Thymus (tissue), 14 donors: ENCODE results near the gene ARHGAP15. TPM values are rescaled to one million over a fixed set of nuclear protein-coding genes. Genes with fewer than 3 reads are reported as not detected.

ENCODE experiments used
- DNase-seq, 9 donors: peaks; one replicate each; pipeline ENCODE4 v3.0.0-alpha.2; 2013; ENCODE audit warnings: low spot score in 9 of 9, low read depth in 6 of 9, missing footprints in 1 of 9
- H3K27ac ChIP-seq, 2 donors: one replicate each; pipeline ENCODE4 v1.5.1; 2013; ENCODE audit warnings: control low read depth in 1 of 2, low read depth in 1 of 2, low read length in 1 of 2, mild to moderate bottlenecking in 1 of 2, moderate library complexity in 1 of 2
- H3K27me3 ChIP-seq, 2 donors: one replicate each; pipeline ENCODE4 v1.5.1; 2013; ENCODE audit warnings: low read length in 1 of 2; ENCODE audit not compliant: control insufficient read depth in 2 of 2, insufficient read depth in 1 of 2
- H3K36me3 ChIP-seq, 2 donors: one replicate each; pipeline ENCODE4 v1.5.1; 2013; ENCODE audit warnings: low read length in 1 of 2, mild to moderate bottlenecking in 1 of 2, moderate library complexity in 1 of 2; ENCODE audit not compliant: control insufficient read depth in 2 of 2, insufficient read depth in 2 of 2
- H3K4me1 ChIP-seq, 2 donors: one replicate each; pipeline ENCODE4 v1.5.1; 2013; ENCODE audit warnings: low read length in 2 of 2; ENCODE audit not compliant: control insufficient read depth in 2 of 2, insufficient read depth in 2 of 2
- H3K4me3 ChIP-seq, 2 donors: one replicate each; pipeline ENCODE4 v1.5.1; 2013; ENCODE audit warnings: low read length in 2 of 2, control low read depth in 1 of 2, mild to moderate bottlenecking in 1 of 2
- H3K9me3 ChIP-seq, 2 donors: one replicate each; pipeline ENCODE4 v1.5.1; 2013; ENCODE audit warnings: low read length in 1 of 2, mild to moderate bottlenecking in 1 of 2; ENCODE audit not compliant: control insufficient read depth in 2 of 2, insufficient read depth in 1 of 2
- WGBS: extraction: QIAGEN DNeasy Blood & Tissue Kit; methylation state at CpG from one replicate; pipeline ENCODE4 v1.1.7; 2013; 5-methylcytosine and 5-hydroxymethylcytosine counted together
- long read RNA-seq, 10 donors: transcript quantifications; one replicate each; lab custom pipeline, GENCODE V29; 2026
- polyA plus RNA-seq: library from polyadenylated mRNA; stranded (reverse); fragments of 200-250 nt; gene quantifications from one replicate; pipeline ENCODE4 v1.2.3, GENCODE V29; 2013
- total RNA-seq: library from RNA; stranded (reverse); fragments of 120-200 nt; gene quantifications from one replicate; pipeline ENCODE4 v1.2.4, GENCODE V29; 2013
- donor health status: healthy.

Gene ARHGAP15
- total RNA-seq (182 TPM), polyA plus RNA-seq (55.8 TPM)
- long read RNA-seq, donor 1, transcript ARHGAP15-201 (14 exons, 1,775 nt), result major isoform, 6 of 6 reads
- long read RNA-seq, donor 1, partial matches to known transcripts, result 0 of 6 reads
- long read RNA-seq, donor 1, other reads (novel, unspliced or antisense), result 0 of 6 reads
- long read RNA-seq, donor 2, transcript ARHGAP15-201 (14 exons, 1,775 nt), result major isoform, 59 of 77 reads
- long read RNA-seq, donor 2, partial matches to known transcripts, result 17 of 77 reads
- long read RNA-seq, donor 2, other reads (novel, unspliced or antisense), result 0 of 77 reads
- long read RNA-seq, donor 3, transcript ARHGAP15-201 (14 exons, 1,775 nt), result major isoform, 55 of 114 reads
- long read RNA-seq, donor 3, transcript ARHGAP15-213 (8 exons, 1,086 nt), result minor isoform, 5 of 114 reads
- long read RNA-seq, donor 3, partial matches to known transcripts, result 54 of 114 reads
- long read RNA-seq, donor 3, other reads (novel, unspliced or antisense), result 0 of 114 reads
- long read RNA-seq, donor 4, transcript ARHGAP15-201 (14 exons, 1,775 nt), result major isoform, 13 of 17 reads
- long read RNA-seq, donor 4, partial matches to known transcripts, result 0 of 17 reads
- long read RNA-seq, donor 4, other reads (novel, unspliced or antisense), result 0 of 17 reads
- long read RNA-seq, donor 5, transcript ARHGAP15-201 (14 exons, 1,775 nt), result major isoform, 58 of 143 reads
- long read RNA-seq, donor 5, partial matches to known transcripts, result 81 of 143 reads
- long read RNA-seq, donor 5, other reads (novel, unspliced or antisense), result 0 of 143 reads
- long read RNA-seq, donor 6, transcript ARHGAP15-201 (14 exons, 1,775 nt), result major isoform, 20 of 33 reads
- long read RNA-seq, donor 6, partial matches to known transcripts, result 6 of 33 reads
- long read RNA-seq, donor 6, other reads (novel, unspliced or antisense), result 5 of 33 reads
- long read RNA-seq, donor 7, transcript ARHGAP15-201 (14 exons, 1,775 nt), result major isoform, 29 of 63 reads
- long read RNA-seq, donor 7, partial matches to known transcripts, result 31 of 63 reads
- long read RNA-seq, donor 7, other reads (novel, unspliced or antisense), result 0 of 63 reads
- long read RNA-seq, donor 8, transcript ARHGAP15-201 (14 exons, 1,775 nt), result major isoform, 11 of 12 reads
- long read RNA-seq, donor 8, partial matches to known transcripts, result 0 of 12 reads
- long read RNA-seq, donor 8, other reads (novel, unspliced or antisense), result 0 of 12 reads
- long read RNA-seq, donor 9, transcript ARHGAP15-201 (14 exons, 1,775 nt), result major isoform, 25 of 34 reads
- long read RNA-seq, donor 9, partial matches to known transcripts, result 7 of 34 reads
- long read RNA-seq, donor 9, other reads (novel, unspliced or antisense), result 0 of 34 reads
- long read RNA-seq, donor 10, transcript ARHGAP15-201 (14 exons, 1,775 nt), result major isoform, 28 of 42 reads
- long read RNA-seq, donor 10, partial matches to known transcripts, result 8 of 42 reads
- long read RNA-seq, donor 10, other reads (novel, unspliced or antisense), result 6 of 42 reads

- peak within 1 kb of the TSS; percentile 98 to 99 for H3K27ac ChIP-seq
- peak within 1 kb of the TSS; percentile 57 to 62 for H3K4me3 ChIP-seq
- DNase-seq, result peak; percentile 72 to 95 (median 87)
- no peaks in the 10 kb centered on the region for H3K27me3 ChIP-seq
- peaks cover 14 to 29% of the 10 kb centered on the region in 2 donors for H3K4me1 ChIP-seq
- no peaks in the 10 kb centered on the region for H3K9me3 ChIP-seq
- 4% methylated on average over 13 of the region's 13 CpGs for whole genome bisulfite sequencing
- no peaks in the 10 kb centered on the region for H3K36me3 ChIP-seq
Observed at GRCh38 chr2:143128681-143129580, at the start of gene ARHGAP15. Gene ARHGAP15, plus strand, starts transcription at chr2:143129419.

GRCh38 chr2:143081616-143082015 is 47.6 kb upstream of the ARHGAP15 start:
- no peak overlapping the region for H3K27ac ChIP-seq
- H3K4me3 ChIP-seq, result no peak overlapping the region
- H3K9me3 ChIP-seq, result no peaks in the 10 kb centered on the region
- no peak for DNase-seq
- no peaks in the 10 kb centered on the region for H3K27me3 ChIP-seq
- 99% methylated on average over 1 of the region's 1 CpG for WGBS
- H3K36me3 ChIP-seq, result no peaks in the 10 kb centered on the region
- no peaks in the 10 kb centered on the region for H3K4me1 ChIP-seq

- WGBS, result 61% methylated on average over 2 of the region's 2 CpGs
- no peak overlapping the region for H3K4me3 ChIP-seq
- no peaks in the 10 kb centered on the region for H3K27me3 ChIP-seq
- no peak overlapping the region for H3K27ac ChIP-seq
- no peak for DNase-seq
- no peaks in the 10 kb centered on the region for H3K36me3 ChIP-seq
- H3K9me3 ChIP-seq, result no peaks in the 10 kb centered on the region
- H3K4me1 ChIP-seq, result no peaks in the 10 kb centered on the region
Observed at GRCh38 chr2:143083636-143084035, 45.6 kb upstream of the ARHGAP15 start.

GRCh38 chr2:143084462-143084861 is 44.8 kb upstream of the ARHGAP15 start:
- Histone ChIP-seq H3K27ac (no peak overlapping the region), H3K9me3 (peaks cover 0 to 2% of the 10 kb centered on the region in 2 donors), H3K27me3 (no peaks in the 10 kb centered on the region), H3K4me3 (no peak overlapping the region), H3K36me3 (no peaks in the 10 kb centered on the region), H3K4me1 (no peaks in the 10 kb centered on the region)
- DNase-seq, result no peak
- WGBS, result 98% methylated on average over 2 of the region's 2 CpGs

GRCh38 chr2:143085125-143085784 is 44.0 kb upstream of the ARHGAP15 start:
- no peaks in the 10 kb centered on the region for H3K4me1 ChIP-seq
- H3K36me3 ChIP-seq, result no peaks in the 10 kb centered on the region
- no peak for DNase-seq
- H3K27me3 ChIP-seq, result no peaks in the 10 kb centered on the region
- peaks cover 0 to 3% of the 10 kb centered on the region in 2 donors for H3K9me3 ChIP-seq
- WGBS, result 97% methylated on average over 1 of the region's 1 CpG
- H3K4me3 ChIP-seq, result no peak overlapping the region
- no peak overlapping the region for H3K27ac ChIP-seq

- WGBS, result 88% methylated on average over 1 of the region's 1 CpG
- no peaks in the 10 kb centered on the region for H3K27me3 ChIP-seq
- no peak for DNase-seq
- H3K27ac ChIP-seq, result no peak overlapping the region
- H3K9me3 ChIP-seq, result peaks cover 0 to 3% of the 10 kb centered on the region in 2 donors
- H3K4me1 ChIP-seq, result no peaks in the 10 kb centered on the region
- H3K4me3 ChIP-seq, result no peak overlapping the region
- H3K36me3 ChIP-seq, result no peaks in the 10 kb centered on the region
Observed at GRCh38 chr2:143087033-143087432, 42.2 kb upstream of the ARHGAP15 start.

GRCh38 chr2:143088388-143088787 is 40.8 kb upstream of the ARHGAP15 start:
- DNase-seq, result no peak
- no peaks in the 10 kb centered on the region for H3K27me3 ChIP-seq
- H3K4me3 ChIP-seq, result no peak overlapping the region
- H3K36me3 ChIP-seq, result no peaks in the 10 kb centered on the region
- peaks cover 0 to 3% of the 10 kb centered on the region in 2 donors for H3K9me3 ChIP-seq
- 90% methylated on average over 4 of the region's 4 CpGs for WGBS
- H3K4me1 ChIP-seq, result no peaks in the 10 kb centered on the region
- no peak overlapping the region for H3K27ac ChIP-seq
